KOPT-K1 (cell line): ENCODE measurements around the gene AP2M1.

ENCODE experiments used
- H3K27ac ChIP-seq: fragments of 200-600 bp; sonication (generic); 2 replicates; pipeline ENCODE4 v1.5.1; 2016; ENCODE audit warnings: antibody characterized with exemption, mild to moderate bottlenecking, low read depth, low read length; ENCODE audit not compliant: poor library complexity, severe bottlenecking
- H3K36me3 ChIP-seq: fragments of 200-600 bp; sonication (generic); 2 replicates; pipeline ENCODE4 v1.5.1; 2017; ENCODE audit warnings: antibody characterized with exemption, mild to moderate bottlenecking, low read length, moderate library complexity; ENCODE audit not compliant: insufficient read depth
- H3K9me3 ChIP-seq: fragments of 200-600 bp; sonication (generic); 2 replicates; pipeline ENCODE4 v1.5.1; 2017; ENCODE audit warnings: antibody characterized with exemption, low read length, mild to moderate bottlenecking; ENCODE audit not compliant: insufficient read depth, poor library complexity, severe bottlenecking

AP2M1 gene

GRCh38 chr3:184183679-184184078 lies 9.0 kb downstream of the AP2M1 start:
- H3K36me3 ChIP-seq, result peaks cover 75% of the 10 kb centered on the region
- no peaks in the 10 kb centered on the region for H3K9me3 ChIP-seq
- no peak overlapping the region for H3K27ac ChIP-seq

GRCh38 chr3:184184546-184185230 lies 10.0 kb downstream of the AP2M1 start:
- H3K9me3 ChIP-seq, result no peaks in the 10 kb centered on the region
- peak overlapping the region; percentile 74 for H3K27ac ChIP-seq
- H3K36me3 ChIP-seq, result peaks cover 75% of the 10 kb centered on the region

GRCh38 chr3:184185461-184186183 lies 11.0 kb downstream of the AP2M1 start:
- H3K9me3 ChIP-seq, result no peaks in the 10 kb centered on the region
- peak overlapping the region; percentile 82 for H3K27ac ChIP-seq
- H3K36me3 ChIP-seq, result peaks cover 75% of the 10 kb centered on the region

- Histone ChIP-seq H3K27ac (peak within 1 kb of the TSS; percentile 82), H3K36me3 (peaks cover 75% of the 10 kb centered on the region), H3K9me3 (no peaks in the 10 kb centered on the region)
These were observed 11.7 kb downstream of the AP2M1 start, which contains the start of gene ABCF3 for GRCh38 chr3:184186184-184186901. Gene ABCF3 (plus strand): TSS chr3:184186199. CDS start chr3:184186208, 9 bp downstream.

GRCh38 chr3:184186902-184187207 lies 12.2 kb downstream of the AP2M1 start:
- Histone ChIP-seq H3K27ac (peak overlapping the region; percentile 82), H3K9me3 (no peaks in the 10 kb centered on the region), H3K36me3 (peaks cover 75% of the 10 kb centered on the region)

- Histone ChIP-seq H3K27ac (no peak overlapping the region), H3K9me3 (no peaks in the 10 kb centered on the region), H3K36me3 (peaks cover 75% of the 10 kb centered on the region)
These were observed 13.4 kb downstream of the AP2M1 start for GRCh38 chr3:184188080-184188479.

GRCh38 chr3:184189421-184189820 lies 14.8 kb downstream of the AP2M1 start:
- Histone ChIP-seq H3K27ac (no peak overlapping the region), H3K9me3 (no peaks in the 10 kb centered on the region), H3K36me3 (peaks cover 75% of the 10 kb centered on the region)

GRCh38 chr3:184192889-184193288 lies 18.2 kb downstream of the AP2M1 start:
- Histone ChIP-seq H3K27ac (no peak overlapping the region), H3K36me3 (peaks cover 83% of the 10 kb centered on the region), H3K9me3 (no peaks in the 10 kb centered on the region)

- H3K27ac ChIP-seq, result no peak overlapping the region
- no peaks in the 10 kb centered on the region for H3K9me3 ChIP-seq
- peaks cover 71% of the 10 kb centered on the region for H3K36me3 ChIP-seq
These were observed 19.4 kb downstream of the AP2M1 start for GRCh38 chr3:184193991-184194539.

- H3K27ac ChIP-seq, result no peak overlapping the region
- H3K9me3 ChIP-seq, result no peaks in the 10 kb centered on the region
- H3K36me3 ChIP-seq, result peaks cover 47% of the 10 kb centered on the region
These were observed 21.9 kb downstream of the AP2M1 start for GRCh38 chr3:184196536-184196935.

GRCh38 chr3:184198509-184198908 lies 23.9 kb downstream of the AP2M1 start:
- H3K36me3 ChIP-seq, result peaks cover 27% of the 10 kb centered on the region
- H3K9me3 ChIP-seq, result no peaks in the 10 kb centered on the region
- no peak overlapping the region for H3K27ac ChIP-seq

- peaks cover 4% of the 10 kb centered on the region; the same call in 1 of the 2 replicates for H3K36me3 ChIP-seq
- no peaks in the 10 kb centered on the region for H3K9me3 ChIP-seq
- H3K27ac ChIP-seq, result no peak overlapping the region
These were observed 26.2 kb downstream of the AP2M1 start for GRCh38 chr3:184200825-184201224.

- H3K9me3 ChIP-seq, result no peaks in the 10 kb centered on the region
- no peak overlapping the region for H3K27ac ChIP-seq
- no peaks in the 10 kb centered on the region for H3K36me3 ChIP-seq
These were observed 28.9 kb downstream of the AP2M1 start for GRCh38 chr3:184203526-184203925.

GRCh38 chr3:184209146-184209923 lies 34.7 kb downstream of the AP2M1 start:
- no peaks in the 10 kb centered on the region for H3K36me3 ChIP-seq
- no peak overlapping the region for H3K27ac ChIP-seq
- no peaks in the 10 kb centered on the region for H3K9me3 ChIP-seq
